IMR-90 (cell line): Measurements from ENCODE around the gene MECR. TPM values are rescaled to one million over a fixed set of nuclear protein-coding genes. Genes with fewer than 3 reads are reported as not detected.
A peak's percentile ranks its signal among the peaks of the same experiment; 100 is the strongest.

Experiments
- ATAC-seq: fragments of 200-7000 bp; cut with Tn5 transposase; 2 replicates; pipeline ENCODE4 v1.9.1; 2020; ENCODE audit warnings: low read depth, mild to moderate bottlenecking, moderate library complexity
- BruUV-seq: library from RNA; stranded (reverse); fragments of 400-500 nt; replicated peaks from 2 replicates; lab custom pipeline; 2021; lab: Mats Ljungman, UMichigan
- CTCF ChIA-PET: fragments of 300-600 bp; formaldehyde crosslinking; extraction: SDS; loops from one replicate; lab custom pipeline; 2021; ENCODE audit warnings: antibody characterized with exemption; lab: Yijun Ruan, JAX
- POLR2A ChIA-PET: fragments of 300-600 bp; sonication (Branson Sonifier 250); formaldehyde crosslinking; loops from one replicate; lab custom pipeline; 2022; ENCODE audit warnings: antibody characterized with exemption; ENCODE audit not compliant: unreplicated experiment; lab: Charles Lee
- DNase-seq: peaks from one replicate; pipeline ENCODE4 v3.0.0; 2013
- H2AFZ ChIP-seq: replicated peaks from 2 replicates; pipeline ENCODE3; 2013; ENCODE audit warnings: low read length, mild to moderate bottlenecking; ENCODE audit not compliant: poor library complexity
- H2AK5ac ChIP-seq: 2 replicates; pipeline ENCODE4 v1.6.1; 2013; ENCODE audit warnings: low read depth, low read length, inconsistent platforms
- H2AK9ac ChIP-seq: replicated peaks from 2 replicates; pipeline ENCODE3; 2013; ENCODE audit warnings: mild to moderate bottlenecking, low read depth, low read length, moderate library complexity; ENCODE audit not compliant: poor library complexity
- H2BK120ac ChIP-seq: 2 replicates; pipeline ENCODE4 v1.6.1; 2013; ENCODE audit warnings: low read depth, low read length, inconsistent platforms
- H2BK15ac ChIP-seq: 3 replicates; pipeline ENCODE4 v1.6.1; 2013; ENCODE audit warnings: low read depth, low read length, inconsistent platforms
- H2BK20ac ChIP-seq: 2 replicates; pipeline ENCODE4 v1.6.1; 2013; ENCODE audit warnings: low read depth, mild to moderate bottlenecking, inconsistent platforms, low read length, moderate library complexity
- H2BK5ac ChIP-seq: 2 replicates; pipeline ENCODE4 v1.6.1; 2013; ENCODE audit warnings: mild to moderate bottlenecking, low read depth, low read length, inconsistent platforms; ENCODE audit not compliant: poor library complexity, severe bottlenecking
- H3K14ac ChIP-seq: replicated peaks from 2 replicates; pipeline ENCODE4 v1.6.1; 2013; ENCODE audit warnings: low read depth, low read length, inconsistent platforms
- H3K18ac ChIP-seq: 2 replicates; pipeline ENCODE4 v1.6.1; 2013; ENCODE audit warnings: low read depth, low read length, control low read depth
- H3K23ac ChIP-seq: 2 replicates; pipeline ENCODE4 v1.6.1; 2013; ENCODE audit warnings: low read depth, low read length, inconsistent platforms
- H3K27ac ChIP-seq: 2 replicates; pipeline ENCODE4 v1.5.1; 2013; ENCODE audit warnings: mild to moderate bottlenecking, control low read depth, low read length; ENCODE audit not compliant: insufficient read depth
- H3K27me3 ChIP-seq: 2 replicates; pipeline ENCODE4 v1.6.1; 2013; ENCODE audit warnings: low read length; ENCODE audit not compliant: control insufficient read depth, insufficient read depth
- H3K36me3 ChIP-seq: 2 replicates; pipeline ENCODE4 v1.6.1; 2013; ENCODE audit warnings: low read length, mixed read lengths; ENCODE audit not compliant: control insufficient read depth, insufficient read depth
- H3K4ac ChIP-seq: 2 replicates; pipeline ENCODE4 v1.6.1; 2013; ENCODE audit warnings: low read depth, low read length, inconsistent platforms
- H3K4me1 ChIP-seq: 2 replicates; pipeline ENCODE4 v1.6.1; 2013; ENCODE audit warnings: low read length, mixed read lengths; ENCODE audit not compliant: control insufficient read depth, insufficient read depth
- H3K4me2 ChIP-seq: 2 replicates; pipeline ENCODE4 v1.6.1; 2013; ENCODE audit warnings: low read depth, mild to moderate bottlenecking, control low read depth, low read length, moderate library complexity
- H3K4me3 ChIP-seq: 2 replicates; pipeline ENCODE4 v1.5.1; 2013; ENCODE audit warnings: low read depth, mild to moderate bottlenecking, control low read depth, low read length, moderate library complexity; ENCODE audit not compliant: insufficient read depth
- H3K56ac ChIP-seq: 2 replicates; pipeline ENCODE4 v1.6.1; 2013; ENCODE audit warnings: low read length, inconsistent platforms; ENCODE audit not compliant: insufficient read depth; ENCODE audit errors: extremely low read depth
- H3K79me1 ChIP-seq, 2 experiments: 2 replicates each; pipeline ENCODE4 v1.6.1; 2013; ENCODE audit warnings: low read length in 2 of 2, inconsistent platforms in 1 of 2, low read depth in 1 of 2
- H3K9ac ChIP-seq: 2 replicates; pipeline ENCODE4 v1.6.1; 2013; ENCODE audit warnings: low read depth, low read length, control low read depth
- H3K9me1 ChIP-seq: 2 replicates; pipeline ENCODE4 v1.6.1; 2013; ENCODE audit warnings: low read length, inconsistent platforms; ENCODE audit not compliant: insufficient read depth
- H3K9me3 ChIP-seq: 2 replicates; pipeline ENCODE4 v1.6.1; 2013; ENCODE audit warnings: low read length; ENCODE audit not compliant: control insufficient read depth, insufficient read depth
- H4K20me1 ChIP-seq: 2 replicates; pipeline ENCODE4 v1.6.1; 2013; ENCODE audit warnings: low read length, inconsistent platforms; ENCODE audit not compliant: insufficient read depth
- H4K5ac ChIP-seq: 2 replicates; pipeline ENCODE4 v1.6.1; 2013; ENCODE audit warnings: mild to moderate bottlenecking, low read depth, low read length, control low read depth
- H4K8ac ChIP-seq, 2 experiments: 2 replicates each; pipeline ENCODE4 v1.6.1; 2013; ENCODE audit warnings: low read depth in 2 of 2, low read length in 2 of 2, control low read depth in 1 of 2, inconsistent platforms in 1 of 2
- H4K91ac ChIP-seq: 2 replicates; pipeline ENCODE4 v1.6.1; 2013; ENCODE audit warnings: low read depth, low read length, inconsistent platforms; ENCODE audit not compliant: insufficient read depth
- MAFK ChIP-seq: IDR thresholded peaks from 2 replicates; pipeline ENCODE4 v1.6.1; 2012; ENCODE audit warnings: low read depth, low read length, improper control_type of control experiment
- MAZ ChIP-seq: IDR thresholded peaks from 2 replicates; pipeline ENCODE4 v1.6.1; 2012; ENCODE audit warnings: low read depth, mild to moderate bottlenecking, low read length, improper control_type of control experiment, moderate library complexity, borderline replicate concordance
- RAD21 ChIP-seq: IDR thresholded peaks from 2 replicates; pipeline ENCODE4 v1.6.1; 2012; ENCODE audit warnings: low read length, improper control_type of control experiment
- WGBS, 2 experiments: methylation state at CpG; one replicate each; pipeline versions ENCODE4 v1.1.5 to v1.1.7; 2013; ENCODE audit warnings: missing lambda C conversion rate in 2 of 2; ENCODE audit not compliant: insufficient read length in 1 of 2; ENCODE audit errors: extremely low coverage in 2 of 2; 5-methylcytosine and 5-hydroxymethylcytosine counted together
- dilution Hi-C: fragments of 300-500 bp; cut with HindIII; formaldehyde crosslinking; loops from one replicate; pipeline ENCODE4 v1.14.3; 2018; ENCODE audit warnings: low sequenced_read_pairs; ENCODE audit not compliant: unreplicated experiment
- in situ Hi-C: fragments of 300-500 bp; cut with MboI; formaldehyde crosslinking; loops from 3 replicates; pipeline ENCODE4 v1.14.3; 2019; ENCODE audit warnings: low sequenced_read_pairs, inconsistent platforms, mixed read lengths
- intact Hi-C: fragments of 100-400 bp; cut with micrococcal nuclease; formaldehyde crosslinking; loops from 2 replicates; pipeline ENCODE4 v1.10.0; 2022
- polyA plus RNA-seq, 3 experiments: library from polyadenylated mRNA; depleted of rRNA; stranded (reverse); fragments of >200 nt; gene quantifications; 2 replicates each; pipeline ENCODE4 v1.2.3, GENCODE V29; 2012; ENCODE audit warnings: low replicate concordance in 1 of 3
- total RNA-seq: library from RNA; depleted of rRNA; stranded (reverse); fragments of >200 nt; gene quantifications from 2 replicates; pipeline ENCODE4 v1.2.3, GENCODE V29; 2012

The MECR gene
- total and polyA plus RNA-seq, 2 of the 4 experiments (the other 2 are of a cell fraction) = 20.3 to 24.8 TPM

GRCh38 chr1:29157269-29157601, 73.5 kb downstream of the MECR start:
- H3K4ac ChIP-seq = no peak overlapping the region
- intact Hi-C loops = no loop called here
- H3K14ac ChIP-seq = no peak overlapping the region
- H3K23ac ChIP-seq = 0 out of 2 replicates have a peak overlapping the region, but pooled peaks have one; percentile 38
- no peak overlapping the region for H4K5ac ChIP-seq
- no TSS peak for BruUV-seq
- no peak overlapping the region for H4K8ac ChIP-seq
- ChIA-PET CTCF (no interaction called here), POLR2A (no interaction called here)
- no peaks in the 10 kb centered on the region for H3K4me1 ChIP-seq
- in situ Hi-C loops = no loop called here
- H3K4me2 ChIP-seq = no peak overlapping the region
- no peak overlapping the region for H3K4me3 ChIP-seq
- peaks cover 35 to 67% of the 10 kb centered on the region in 2 experiments for H3K79me1 ChIP-seq
- TF ChIP-seq MAFK (no peak), RAD21 (no peak), MAZ (no peak)
- H2AK9ac ChIP-seq = no peak overlapping the region
- H2AFZ ChIP-seq = no peak overlapping the region
- DNase-seq (no peak), ATAC-seq (no peak)
- H3K27ac ChIP-seq = no peak overlapping the region; the same call in 1 of the 2 replicates
- H2BK20ac ChIP-seq = no peak overlapping the region
- peaks cover 61% of the 10 kb centered on the region for H3K36me3 ChIP-seq
- H2BK15ac ChIP-seq = no peak overlapping the region
- no peak overlapping the region for H3K56ac ChIP-seq
- no peak overlapping the region for H3K18ac ChIP-seq
- no peak overlapping the region for H2BK120ac ChIP-seq
- H2AK5ac ChIP-seq = no peak overlapping the region
- no peaks in the 10 kb centered on the region for H3K27me3 ChIP-seq
- WGBS, 2 experiments = no CpG with 5 or more reads among the region's 3 CpGs
- H2BK5ac ChIP-seq = no peak overlapping the region
- H4K20me1 ChIP-seq = peaks cover 36% of the 10 kb centered on the region
- no peak overlapping the region for H3K9ac ChIP-seq
- dilution Hi-C loops = no loop called here
- H3K9me3 ChIP-seq = no peaks in the 10 kb centered on the region
- peaks cover 13% of the 10 kb centered on the region for H3K9me1 ChIP-seq
- no peak overlapping the region for H4K91ac ChIP-seq
